Articular chondrocyte of knee joint (primary cell): ENCODE data around the gene EYA3. TPM values are rescaled to one million over a fixed set of nuclear protein-coding genes. Genes with fewer than 3 reads are reported as not detected.

Source experiments
- small RNA-seq: library from RNA; depleted of rRNA; stranded (forward); fragments of <200 nt; gene quantifications from one replicate; pipeline ENCODE3, GENCODE V24; 2012
- total RNA-seq: library from RNA; depleted of rRNA; stranded (reverse); fragments of >200 nt; gene quantifications from 2 replicates; pipeline ENCODE4 v1.2.3, GENCODE V29; 2012

Gene EYA3
- total RNA-seq: 17.8 and 20.0 TPM in 2 replicates

GRCh38 chr1:28088168-28088961 is at the start of gene EYA3:
EYA3 (minus strand) TSS chr1:28088610; CDS start chr1:28058026, 30,584 bp downstream.

DNA sequence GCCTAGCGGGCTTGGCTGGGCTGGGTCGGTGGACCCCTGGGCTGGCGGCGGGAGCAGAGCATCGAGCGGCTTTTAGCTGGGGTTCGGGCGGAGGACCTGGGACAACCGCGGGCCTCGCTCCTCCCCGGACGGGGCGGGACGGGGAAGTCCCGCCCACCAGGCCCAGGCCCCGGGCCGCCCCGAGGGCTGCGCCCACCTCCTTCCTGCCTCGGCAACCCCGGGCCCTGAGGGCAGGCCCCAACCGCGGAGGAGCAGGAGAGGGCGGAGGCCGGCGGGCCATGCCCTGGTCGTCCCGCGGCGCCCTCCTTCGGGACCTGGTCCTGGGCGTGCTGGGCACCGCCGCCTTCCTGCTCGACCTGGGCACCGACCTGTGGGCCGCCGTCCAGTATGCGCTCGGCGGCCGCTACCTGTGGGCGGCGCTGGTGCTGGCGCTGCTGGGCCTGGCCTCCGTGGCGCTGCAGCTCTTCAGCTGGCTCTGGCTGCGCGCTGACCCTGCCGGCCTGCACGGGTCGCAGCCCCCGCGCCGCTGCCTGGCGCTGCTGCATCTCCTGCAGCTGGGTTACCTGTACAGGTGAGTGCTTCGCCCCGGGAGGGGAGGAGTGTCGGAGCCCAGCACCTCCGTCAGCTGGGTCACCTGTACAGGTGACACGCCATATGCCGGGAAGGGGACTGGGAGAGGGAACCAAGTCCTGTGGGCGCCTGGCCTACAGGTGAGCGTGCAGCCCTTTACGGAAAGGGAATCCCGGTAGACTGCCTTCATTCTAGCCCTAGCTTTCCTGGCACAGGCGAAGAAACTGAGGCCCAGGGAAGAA is 128.4 kb downstream of the EYA3 start, which contains the start of gene XKR8:
Gene XKR8 (plus strand): TSS at position 182 of the 812 bp plus-strand sequence. CDS start 97 bp downstream, at position 279.

GRCh38 chr1:27934818-27935549 is 153.4 kb downstream of the EYA3 start, which contains the start of gene SMPDL3B:
SMPDL3B (plus strand) TSS chr1:27935000; CDS start chr1:27935184, 184 bp downstream.

Small RNA genes within 50 kb of the gene (small RNA-seq; reads per million reads assigned to genes)
- gene RN7SL559P: not detected

Other genes with a start within 250 kb of the EYA3 start
- 6.1 and 9.0 TPM in 2 replicates for gene THEMIS2, start 216.1 kb downstream of the EYA3 start, total RNA-seq
- 21.7 and 25.6 TPM in 2 replicates for gene RPA2, start 174.0 kb downstream of the EYA3 start, total RNA-seq
- gene SMPDL3B, start 153.6 kb downstream of the EYA3 start, total RNA-seq: not detected in 2 replicates
- gene XKR8, start 128.6 kb downstream of the EYA3 start, total RNA-seq: 6.5 and 10.1 TPM in 2 replicates
- gene PTAFR, start 88.1 kb upstream of the EYA3 start, total RNA-seq: 0.13 TPM in 1 of 2 replicates, not detected in the other
- 79.6 and 80.0 TPM in 2 replicates for gene DNAJC8, start 144.4 kb upstream of the EYA3 start, total RNA-seq
- 74.0 and 125 TPM in 2 replicates for gene ATP5IF1, start 147.5 kb upstream of the EYA3 start, total RNA-seq
- gene SESN2, start 170.9 kb upstream of the EYA3 start, total RNA-seq: 18.7 and 22.4 TPM in 2 replicates
- gene MED18, start 240.4 kb upstream of the EYA3 start, total RNA-seq: 16.9 and 23.1 TPM in 2 replicates